ENCODE results near the gene SLC35G2. TPM values are rescaled to one million over a fixed set of nuclear protein-coding genes. Genes with fewer than 3 reads are reported as not detected.
A peak's percentile ranks its signal among the peaks of the same experiment; 100 is the strongest.
"Not testable (repeated sequence)": the region's sequence is repeated elsewhere in the genome, so short reads cannot be mapped to it uniquely, and the experiment has no call there.

The SLC35G2 gene
- total RNA-seq, 2 experiments from 2014 or later = 2.1 to 2.9 TPM

GRCh38 chr3:136862617-136863322 is 43.8 kb downstream of the SLC35G2 start:
- CTCF ChIA-PET = interaction anchor here (0.6 to 6.1 kb wide), 7 partner anchors 29 to 471 kb away, joined by 3 to 52 read pairs (median 6); partner anchors contain the start of gene STAG1
- peaks cover 38% of the 10 kb centered on the region for H3K4me1 Mint-ChIP-seq (ENCODE audit: low read depth)
- intact Hi-C loops (cut with micrococcal nuclease) = loop anchor here (1.0 to 10.0 kb wide), 10 partner anchors 24 to 895 kb away; partner anchors contain the start of genes MSL2, PCCB, PPP2R3A and STAG1

GRCh38 chr3:136869282-136869681 is 50.4 kb downstream of the SLC35G2 start:
- DNase-seq = no peak
- Mint-ChIP-seq H3K4me1 (ENCODE audit: low read depth) (peaks cover 53% of the 10 kb centered on the region), H3K27ac (no peak overlapping the region), H3K9me3 (peaks cover 17% of the 10 kb centered on the region), H3K4me3 (no peak overlapping the region), H3K27me3 (no peaks in the 10 kb centered on the region), H3K36me3 (peaks cover 38% of the 10 kb centered on the region)
- intact Hi-C loops (cut with micrococcal nuclease) = loop anchor here (10.0 kb wide), 1 partner anchor 614 kb away; the partner anchor contains the start of gene PCCB
- CTCF ChIA-PET = no interaction called here
- POLR2A ChIA-PET = no interaction called here

More at GRCh38 chr3:136862617-136863322, 43.8 kb downstream of the SLC35G2 start:
- H3K4me3 Mint-ChIP-seq = peak overlapping the region; percentile 94
- H3K36me3 Mint-ChIP-seq = peaks cover 17% of the 10 kb centered on the region
- peak overlapping the region; percentile 95 for H3K27ac Mint-ChIP-seq
- DNase-seq = peak; percentile 62
- no peaks in the 10 kb centered on the region for H3K27me3 Mint-ChIP-seq
- POLR2A ChIA-PET = interaction anchor here (0.7 to 3.2 kb wide), 11 partner anchors 10 to 668 kb away, joined by 3 to 43 read pairs (median 5); partner anchors contain the start of genes MSL2 and STAG1
- no peaks in the 10 kb centered on the region for H3K9me3 Mint-ChIP-seq

DNA sequence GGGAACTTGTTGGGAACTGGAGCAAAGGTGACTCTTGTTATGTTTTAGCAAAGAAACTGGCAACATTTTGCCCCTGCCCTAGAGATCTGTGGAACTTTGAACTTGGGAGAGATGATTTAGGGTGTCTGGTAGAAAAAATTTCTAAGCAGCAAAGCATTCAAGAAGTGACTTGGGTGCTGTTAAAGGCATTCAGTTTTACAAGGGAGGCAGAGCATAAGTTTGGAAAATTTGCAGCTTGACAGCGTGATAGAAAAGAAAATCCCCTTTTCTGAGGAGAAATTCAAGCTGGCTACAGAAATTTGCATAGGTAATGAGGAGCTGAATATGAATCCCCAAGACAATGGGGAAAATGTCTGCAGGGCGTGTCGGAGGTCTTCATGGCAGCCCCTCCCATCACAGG is 53.3 kb downstream of the SLC35G2 start:
- CTCF ChIA-PET; H3K4me3 Mint-ChIP-seq; H3K27ac Mint-ChIP-seq; DNase-seq; H3K27me3 Mint-ChIP-seq; intact Hi-C loops (cut with micrococcal nuclease): not testable (repeated sequence)
- H3K36me3 Mint-ChIP-seq = peaks cover 42% of the 10 kb centered on the region
- POLR2A ChIA-PET = interaction anchor here (1.2 kb wide), 1 partner anchor 10 kb away, joined by 9 read pairs; the partner anchor contains the start of gene NCK1
- peaks cover 17% of the 10 kb centered on the region for H3K9me3 Mint-ChIP-seq
- peaks cover 46% of the 10 kb centered on the region for H3K4me1 Mint-ChIP-seq (ENCODE audit: low read depth)

DNA sequence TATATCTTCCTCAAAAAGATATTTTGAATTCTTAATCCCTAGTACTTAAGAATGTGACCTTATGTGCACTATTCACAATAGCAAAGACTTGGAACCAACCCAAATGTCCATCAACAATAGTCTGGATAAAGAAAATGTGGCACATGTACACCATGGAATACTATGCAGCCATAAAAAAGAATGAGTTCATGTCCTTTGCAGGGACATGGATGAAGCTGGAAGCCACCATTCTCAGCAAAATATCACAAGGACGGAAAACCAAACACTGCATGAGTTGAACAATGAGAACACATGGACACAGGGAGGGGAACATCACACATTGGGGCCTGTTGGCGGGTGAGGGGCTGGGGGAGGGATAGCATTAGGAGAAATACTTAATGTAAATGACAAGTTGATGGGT is 60.6 kb downstream of the SLC35G2 start:
- intact Hi-C loops (cut with micrococcal nuclease); DNase-seq; H3K27ac Mint-ChIP-seq; POLR2A ChIA-PET; H3K27me3 Mint-ChIP-seq; H3K9me3 Mint-ChIP-seq; H3K4me3 Mint-ChIP-seq; H3K36me3 Mint-ChIP-seq; CTCF ChIA-PET: not testable (repeated sequence)
- H3K4me1 Mint-ChIP-seq (ENCODE audit: low read depth) = peaks cover 38% of the 10 kb centered on the region

- intact Hi-C loops (cut with micrococcal nuclease) = loop anchor here (5.0 kb wide), 1 partner anchor 40 kb away; no protein-coding TSS in a partner anchor
- Mint-ChIP-seq H3K36me3 (peaks cover 6% of the 10 kb centered on the region), H3K4me1 (ENCODE audit: low read depth) (peaks cover 53% of the 10 kb centered on the region), H3K9me3 (peaks cover 7% of the 10 kb centered on the region), H3K27ac (no peak overlapping the region), H3K4me3 (no peak overlapping the region), H3K27me3 (no peaks in the 10 kb centered on the region)
- ChIA-PET CTCF (no interaction called here), POLR2A (no interaction called here)
- DNase-seq = no peak
Observed at GRCh38 chr3:136882571-136882970, 63.6 kb downstream of the SLC35G2 start.

DNA sequence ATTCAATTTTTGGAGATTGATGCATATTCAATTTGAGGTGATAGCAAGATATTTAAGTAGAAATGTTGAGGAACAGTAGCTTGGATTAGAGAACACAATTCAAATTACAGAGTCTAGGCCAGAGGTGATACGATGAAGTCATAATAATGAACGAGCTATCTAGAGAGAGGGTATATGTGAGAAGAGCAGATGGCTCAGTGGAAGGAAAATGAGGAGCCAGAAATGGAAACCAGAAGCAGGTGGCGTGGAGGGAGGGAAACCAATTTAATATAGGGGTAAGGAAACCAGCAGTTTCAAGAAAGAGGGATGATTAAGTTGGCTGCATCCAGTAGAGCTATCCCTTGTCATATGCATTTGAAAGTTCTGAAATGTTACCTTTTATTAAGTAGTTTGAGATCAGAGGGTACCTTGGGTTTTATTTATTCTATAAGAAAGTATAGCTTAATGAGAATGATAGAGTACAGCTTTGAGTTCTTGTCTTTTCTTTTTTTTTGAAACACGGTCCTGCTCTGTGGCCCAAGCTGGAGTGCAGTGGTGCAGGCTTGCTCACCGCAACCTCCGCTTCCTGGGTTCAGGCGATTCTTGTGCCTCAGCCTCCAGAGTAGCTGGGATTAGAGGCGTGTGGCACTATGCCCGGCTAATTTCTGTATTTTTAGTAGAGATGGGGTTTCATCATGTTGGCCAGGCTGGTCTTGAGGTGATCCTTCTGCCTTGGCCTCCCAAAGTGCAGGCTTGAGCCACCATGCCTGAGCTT is 65.2 kb downstream of the SLC35G2 start:
- Mint-ChIP-seq H3K36me3 (peaks cover 5% of the 10 kb centered on the region), H3K9me3 (peaks cover 6% of the 10 kb centered on the region), H3K4me3 (no peak overlapping the region), H3K27me3 (no peaks in the 10 kb centered on the region), H3K4me1 (ENCODE audit: low read depth) (peaks cover 58% of the 10 kb centered on the region), H3K27ac (peak overlapping the region; percentile 42)
- no peak for DNase-seq
- CTCF ChIA-PET = interaction anchor here (0.6 to 0.8 kb wide), 2 partner anchors 22 to 1264 kb away, joined by 3 to 4 read pairs; partner anchors contain the start of gene NCK1
- POLR2A ChIA-PET = interaction anchor here (1.8 kb wide), 1 partner anchor 22 kb away, joined by 6 read pairs; the partner anchor contains the start of gene NCK1
- intact Hi-C loops (cut with micrococcal nuclease) = loop anchor here (2.0 to 5.0 kb wide), 2 partner anchors 15 to 38 kb away; no protein-coding TSS in a partner anchor

- peak overlapping the region; percentile 16 for H3K4me3 Mint-ChIP-seq
- ChIA-PET CTCF (interaction anchor here (1.3 kb wide), 1 partner anchor 32 kb away, joined by 3 read pairs; no protein-coding TSS in a partner anchor), POLR2A (interaction anchor here (1.8 kb wide), 1 partner anchor 23 kb away, joined by 6 read pairs; the partner anchor contains the start of gene NCK1)
- DNase-seq = peak; percentile 17
- H3K36me3 Mint-ChIP-seq = peaks cover 13% of the 10 kb centered on the region
- H3K27ac Mint-ChIP-seq = peak overlapping the region; percentile 70
- peaks cover 59% of the 10 kb centered on the region for H3K4me1 Mint-ChIP-seq (ENCODE audit: low read depth)
- H3K9me3 Mint-ChIP-seq = peaks cover 5% of the 10 kb centered on the region
- H3K27me3 Mint-ChIP-seq = no peaks in the 10 kb centered on the region
- intact Hi-C loops (cut with micrococcal nuclease) = loop anchor here (1.0 to 2.0 kb wide), 2 partner anchors 13 to 23 kb away; partner anchors contain the start of gene NCK1
Observed at GRCh38 chr3:136885357-136886213, 66.7 kb downstream of the SLC35G2 start.

GRCh38 chr3:136889947-136890346 is 71.0 kb downstream of the SLC35G2 start:
- Mint-ChIP-seq H3K4me3 (no peak overlapping the region), H3K27ac (no peak overlapping the region), H3K4me1 (ENCODE audit: low read depth) (peaks cover 61% of the 10 kb centered on the region), H3K27me3 (no peaks in the 10 kb centered on the region), H3K36me3 (peaks cover 27% of the 10 kb centered on the region), H3K9me3 (peaks cover 6% of the 10 kb centered on the region)
- DNase-seq = no peak
- intact Hi-C loops (cut with micrococcal nuclease) = no loop called here
- POLR2A ChIA-PET = no interaction called here
- CTCF ChIA-PET = no interaction called here

GRCh38 chr3:136891934-136892855 is 73.3 kb downstream of the SLC35G2 start:
- Mint-ChIP-seq H3K27ac (no peak overlapping the region), H3K36me3 (peaks cover 26% of the 10 kb centered on the region), H3K4me3 (no peak overlapping the region), H3K27me3 (no peaks in the 10 kb centered on the region), H3K9me3 (peaks cover 6% of the 10 kb centered on the region), H3K4me1 (ENCODE audit: low read depth) (peaks cover 53% of the 10 kb centered on the region)
- ChIA-PET POLR2A (no interaction called here), CTCF (interaction anchor here (0.5 kb wide), 1 partner anchor 29 kb away, joined by 3 read pairs; no protein-coding TSS in a partner anchor)
- DNase-seq = no peak
- intact Hi-C loops (cut with micrococcal nuclease) = no loop called here

- Mint-ChIP-seq H3K9me3 (peaks cover 6% of the 10 kb centered on the region), H3K4me3 (no peak overlapping the region), H3K27me3 (no peaks in the 10 kb centered on the region), H3K4me1 (ENCODE audit: low read depth) (peaks cover 57% of the 10 kb centered on the region), H3K36me3 (peaks cover 26% of the 10 kb centered on the region), H3K27ac (no peak overlapping the region)
- intact Hi-C loops (cut with micrococcal nuclease) = no loop called here
- ChIA-PET CTCF (no interaction called here), POLR2A (no interaction called here)
- DNase-seq = no peak
Observed at GRCh38 chr3:136893848-136894443, 75.0 kb downstream of the SLC35G2 start.

Data from activated CD4-positive, alpha-beta memory T cell treated with anti-CD3 and anti-CD28 coated beads for 36 hours (primary cell).